Panc1 (cell line): ENCODE data around the gene TMEM154. TPM values are rescaled to one million over a fixed set of nuclear protein-coding genes. Genes with fewer than 3 reads are reported as not detected.
"Not testable (repeated sequence)": the region's sequence is repeated elsewhere in the genome, so short reads cannot be mapped to it uniquely, and the experiment has no call there.

Source experiments
- ATAC-seq: fragments of 200-7000 bp; cut with Tn5 transposase; 2 replicates; pipeline ENCODE4 v1.9.1; 2020; ENCODE audit warnings: mild to moderate bottlenecking, moderate library complexity
- BruUV-seq: library from RNA; stranded (reverse); fragments of 400-500 nt; replicated peaks from 2 replicates; lab custom pipeline; 2021; lab: Mats Ljungman, UMichigan
- CTCF ChIA-PET: fragments of 300-600 bp; sonication (Branson Sonifier 250); formaldehyde crosslinking; loops from one replicate; lab custom pipeline; 2022; ENCODE audit warnings: antibody characterized with exemption; lab: Charles Lee
- POLR2A ChIA-PET: fragments of 300-600 bp; sonication (Branson Sonifier 250); formaldehyde crosslinking; loops from one replicate; lab custom pipeline; 2022; ENCODE audit warnings: antibody characterized with exemption; lab: Charles Lee
- DNase-seq: peaks from one replicate; pipeline ENCODE4 v3.0.0-alpha.2; 2010; ENCODE audit warnings: low read depth, low spot score
- H3K27ac ChIP-seq: 2 replicates; pipeline ENCODE4 v1.5.1; 2011; ENCODE audit warnings: mild to moderate bottlenecking, low read length, inconsistent platforms
- H3K27me3 ChIP-seq: fragments of 200-500 bp; sonication (Bioruptor generic); 2 replicates; pipeline ENCODE4 v1.6.0; 2014; ENCODE audit warnings: low read length, inconsistent platforms; ENCODE audit not compliant: control insufficient read depth, insufficient read depth
- H3K36me3 ChIP-seq: fragments of 200-500 bp; sonication (Bioruptor generic); 2 replicates; pipeline ENCODE4 v1.5.1; 2014; ENCODE audit warnings: inconsistent platforms, mild to moderate bottlenecking, low read length, moderate library complexity; ENCODE audit not compliant: control insufficient read depth, insufficient read depth
- H3K4me1 ChIP-seq: 2 replicates; pipeline ENCODE4 v1.5.1; 2011; ENCODE audit warnings: inconsistent platforms, mild to moderate bottlenecking, low read length, moderate library complexity; ENCODE audit not compliant: control insufficient read depth, insufficient read depth
- H3K4me3 ChIP-seq, 2 experiments: 2 replicates each; pipeline ENCODE4 v1.5.1; 2011 to 2012; ENCODE audit warnings: low read depth in 2 of 2, low read length in 2 of 2, mild to moderate bottlenecking in 2 of 2, inconsistent platforms in 1 of 2, moderate library complexity in 1 of 2
- H3K9me3 ChIP-seq: fragments of 200-500 bp; sonication (Bioruptor generic); 2 replicates; pipeline ENCODE4 v1.5.1; 2014; ENCODE audit warnings: low read depth, mild to moderate bottlenecking, inconsistent platforms, low read length, moderate library complexity; ENCODE audit not compliant: control insufficient read depth, insufficient read depth
- POLR2AphosphoS5 ChIP-seq: IDR thresholded peaks from 2 replicates; pipeline ENCODE4 v1.6.1; 2012; ENCODE audit warnings: mild to moderate bottlenecking, low read depth, low read length, moderate library complexity
- SIN3A ChIP-seq: IDR thresholded peaks from 2 replicates; pipeline ENCODE4 v1.6.1; 2012; ENCODE audit warnings: low read depth, mild to moderate bottlenecking, low read length, moderate library complexity, borderline replicate concordance; ENCODE audit not compliant: insufficient read depth
- TCF7L2 ChIP-seq: IDR thresholded peaks from 2 replicates; pipeline ENCODE4 v1.6.1; 2011; ENCODE audit warnings: mild to moderate bottlenecking, low read depth, low read length, inconsistent platforms
- in situ Hi-C: cut with HindIII; loops from 2 replicates; pipeline ENCODE4 v1.10.0; 2016; ENCODE audit warnings: low sequenced_read_pairs, low pct_unique_long_range_greater_than_20kb
- intact Hi-C: fragments of 100-400 bp; cut with micrococcal nuclease; formaldehyde crosslinking; loops from one replicate; pipeline ENCODE4 v1.10.0; 2022; ENCODE audit not compliant: unreplicated experiment
- total RNA-seq: library from RNA; stranded (reverse); gene quantifications from one replicate; pipeline ENCODE4 v1.2.1, GENCODE V29; 2021; ENCODE audit not compliant: unreplicated experiment
- TF ChIP-seq, protein P1 (sequence below): fragments of 450-650 bp; IDR thresholded peaks from 2 replicates; pipeline ENCODE4 v1.5.1; 2017; ENCODE audit warnings: mild to moderate bottlenecking
- TF ChIP-seq, protein P2 (sequence below), 2 experiments: IDR thresholded peaks; 2 replicates each; pipeline ENCODE4 v1.6.1; 2011 to 2012; ENCODE audit warnings: low read depth in 2 of 2, control low read depth in 1 of 2, low read length in 1 of 2, mild to moderate bottlenecking in 1 of 2, moderate library complexity in 1 of 2; ENCODE audit not compliant: insufficient read depth in 1 of 2

TMEM154 gene
- total RNA-seq, 1 experiment from 2014 or later, result 0.15 TPM

DNA sequence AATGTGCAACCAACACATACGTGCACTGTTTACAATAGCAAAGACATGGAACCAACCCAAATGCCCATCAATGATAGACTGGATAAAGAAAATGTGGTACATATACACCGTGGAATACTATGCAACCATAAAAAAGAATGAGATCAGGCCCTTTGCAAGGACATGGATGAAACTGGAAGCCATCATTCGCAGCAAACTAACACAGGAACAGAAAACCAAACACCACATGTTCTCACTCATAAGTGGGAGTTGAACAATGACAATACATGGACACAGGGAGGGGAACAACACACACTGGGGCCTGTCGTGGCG is 15.8 kb downstream of the TMEM154 start:
- ATAC-seq, POLR2A ChIA-PET, H3K27ac ChIP-seq, CTCF ChIA-PET, DNase-seq, H3K4me1 ChIP-seq, in situ Hi-C loops, H3K36me3 ChIP-seq, H3K4me3 ChIP-seq, H3K9me3 ChIP-seq, BruUV-seq, H3K27me3 ChIP-seq, intact Hi-C loops: not testable (repeated sequence)

DNA sequence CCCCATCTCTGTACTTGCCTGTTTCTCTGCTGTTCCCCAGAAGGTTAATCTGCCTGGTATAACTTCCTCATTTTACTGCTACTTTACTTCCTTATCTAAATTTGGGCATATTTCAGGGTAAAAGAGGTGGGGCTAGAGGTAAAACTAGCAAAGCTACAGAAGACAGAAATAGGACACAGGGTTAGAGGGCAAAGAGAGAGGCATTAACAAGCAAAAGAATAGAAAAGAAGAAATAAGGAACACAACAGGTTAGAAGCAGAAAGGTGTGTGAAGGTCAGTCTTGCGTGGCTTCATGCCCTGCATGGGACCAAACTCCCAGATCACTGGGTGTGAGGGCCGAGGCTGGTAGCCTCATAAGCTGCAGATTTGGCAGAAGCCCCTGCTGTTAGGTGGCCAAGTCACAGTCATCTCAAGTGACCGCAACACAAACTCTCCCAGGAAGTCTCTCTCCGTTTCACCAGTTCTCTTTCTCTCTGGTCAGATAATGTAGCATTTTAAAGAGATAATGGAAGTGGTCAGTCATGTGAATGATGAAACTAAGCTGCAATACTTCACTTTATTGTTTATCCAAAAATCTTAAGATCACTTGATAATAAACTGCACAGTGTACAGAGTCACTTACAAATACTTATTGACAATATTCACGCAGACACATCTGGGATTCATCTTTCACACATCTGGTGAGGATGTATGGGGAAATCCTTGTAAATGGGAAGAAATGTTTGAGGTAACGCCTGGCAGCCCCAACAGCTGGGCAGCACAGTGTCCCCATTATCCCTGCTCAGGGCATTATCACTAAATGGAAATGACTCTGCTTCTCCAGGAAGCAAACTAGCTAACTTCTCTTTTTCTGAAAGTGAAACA is 16.4 kb downstream of the TMEM154 start:
- in situ Hi-C loops (no loop called here), intact Hi-C loops (no loop called here)
- Histone ChIP-seq H3K4me1 (no peaks in the 10 kb centered on the region), H3K4me3 (no peak overlapping the region), H3K27me3 (no peaks in the 10 kb centered on the region), H3K9me3 (no peaks in the 10 kb centered on the region), H3K27ac (no peak overlapping the region), H3K36me3 (no peaks in the 10 kb centered on the region)
- BruUV-seq, result no TSS peak
- ChIA-PET CTCF (no interaction called here), POLR2A (no interaction called here)
- no peak for ATAC-seq
- DNase-seq, result no peak
- TF ChIP-seq POLR2AphosphoS5 (no peak), SIN3A (no peak), TCF7L2 (no peak)
- TF ChIP-seq, protein P1, sequence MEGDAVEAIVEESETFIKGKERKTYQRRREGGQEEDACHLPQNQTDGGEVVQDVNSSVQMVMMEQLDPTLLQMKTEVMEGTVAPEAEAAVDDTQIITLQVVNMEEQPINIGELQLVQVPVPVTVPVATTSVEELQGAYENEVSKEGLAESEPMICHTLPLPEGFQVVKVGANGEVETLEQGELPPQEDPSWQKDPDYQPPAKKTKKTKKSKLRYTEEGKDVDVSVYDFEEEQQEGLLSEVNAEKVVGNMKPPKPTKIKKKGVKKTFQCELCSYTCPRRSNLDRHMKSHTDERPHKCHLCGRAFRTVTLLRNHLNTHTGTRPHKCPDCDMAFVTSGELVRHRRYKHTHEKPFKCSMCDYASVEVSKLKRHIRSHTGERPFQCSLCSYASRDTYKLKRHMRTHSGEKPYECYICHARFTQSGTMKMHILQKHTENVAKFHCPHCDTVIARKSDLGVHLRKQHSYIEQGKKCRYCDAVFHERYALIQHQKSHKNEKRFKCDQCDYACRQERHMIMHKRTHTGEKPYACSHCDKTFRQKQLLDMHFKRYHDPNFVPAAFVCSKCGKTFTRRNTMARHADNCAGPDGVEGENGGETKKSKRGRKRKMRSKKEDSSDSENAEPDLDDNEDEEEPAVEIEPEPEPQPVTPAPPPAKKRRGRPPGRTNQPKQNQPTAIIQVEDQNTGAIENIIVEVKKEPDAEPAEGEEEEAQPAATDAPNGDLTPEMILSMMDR, result no peak
- TF ChIP-seq, protein P2, sequence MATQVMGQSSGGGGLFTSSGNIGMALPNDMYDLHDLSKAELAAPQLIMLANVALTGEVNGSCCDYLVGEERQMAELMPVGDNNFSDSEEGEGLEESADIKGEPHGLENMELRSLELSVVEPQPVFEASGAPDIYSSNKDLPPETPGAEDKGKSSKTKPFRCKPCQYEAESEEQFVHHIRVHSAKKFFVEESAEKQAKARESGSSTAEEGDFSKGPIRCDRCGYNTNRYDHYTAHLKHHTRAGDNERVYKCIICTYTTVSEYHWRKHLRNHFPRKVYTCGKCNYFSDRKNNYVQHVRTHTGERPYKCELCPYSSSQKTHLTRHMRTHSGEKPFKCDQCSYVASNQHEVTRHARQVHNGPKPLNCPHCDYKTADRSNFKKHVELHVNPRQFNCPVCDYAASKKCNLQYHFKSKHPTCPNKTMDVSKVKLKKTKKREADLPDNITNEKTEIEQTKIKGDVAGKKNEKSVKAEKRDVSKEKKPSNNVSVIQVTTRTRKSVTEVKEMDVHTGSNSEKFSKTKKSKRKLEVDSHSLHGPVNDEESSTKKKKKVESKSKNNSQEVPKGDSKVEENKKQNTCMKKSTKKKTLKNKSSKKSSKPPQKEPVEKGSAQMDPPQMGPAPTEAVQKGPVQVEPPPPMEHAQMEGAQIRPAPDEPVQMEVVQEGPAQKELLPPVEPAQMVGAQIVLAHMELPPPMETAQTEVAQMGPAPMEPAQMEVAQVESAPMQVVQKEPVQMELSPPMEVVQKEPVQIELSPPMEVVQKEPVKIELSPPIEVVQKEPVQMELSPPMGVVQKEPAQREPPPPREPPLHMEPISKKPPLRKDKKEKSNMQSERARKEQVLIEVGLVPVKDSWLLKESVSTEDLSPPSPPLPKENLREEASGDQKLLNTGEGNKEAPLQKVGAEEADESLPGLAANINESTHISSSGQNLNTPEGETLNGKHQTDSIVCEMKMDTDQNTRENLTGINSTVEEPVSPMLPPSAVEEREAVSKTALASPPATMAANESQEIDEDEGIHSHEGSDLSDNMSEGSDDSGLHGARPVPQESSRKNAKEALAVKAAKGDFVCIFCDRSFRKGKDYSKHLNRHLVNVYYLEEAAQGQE (IDR thresholded peaks at IDR 0.05; ENCODE audit: insufficient read depth in 1 of 2, low read depth in 2 of 2, low read length in 1 of 2), result no peak

DNA sequence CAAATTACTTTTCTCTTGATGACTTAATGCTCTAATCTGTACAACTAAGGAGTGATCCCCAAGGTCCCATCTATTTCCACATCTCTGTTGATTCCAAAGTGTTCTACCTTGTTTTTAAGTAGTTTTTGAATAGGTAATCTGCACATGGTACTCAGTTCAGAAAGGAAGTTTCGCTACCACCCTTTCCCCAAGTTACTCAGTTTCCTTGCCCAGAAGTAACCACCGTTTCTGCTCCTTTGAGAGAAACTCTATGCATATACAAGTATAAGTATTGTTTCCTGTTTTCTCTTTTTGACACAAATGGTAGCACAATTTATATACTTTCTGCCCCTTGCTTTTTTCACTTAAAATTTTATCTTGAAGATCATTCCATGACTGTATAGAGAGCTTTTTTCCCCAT is 18.1 kb downstream of the TMEM154 start:
- CTCF ChIA-PET, result no interaction called here
- Histone ChIP-seq H3K4me1 (no peaks in the 10 kb centered on the region), H3K36me3 (no peaks in the 10 kb centered on the region), H3K9me3 (no peaks in the 10 kb centered on the region), H3K27me3 (no peaks in the 10 kb centered on the region), H3K4me3 (no peak overlapping the region), H3K27ac (no peak overlapping the region)
- ATAC-seq (no peak), DNase-seq (no peak)
- in situ Hi-C loops, result no loop called here
- intact Hi-C loops, result no loop called here
- TF ChIP-seq, protein P2 (IDR thresholded peaks at IDR 0.05; ENCODE audit: insufficient read depth in 1 of 2, low read depth in 2 of 2, low read length in 1 of 2), result no peak
- TF ChIP-seq SIN3A (no peak), TCF7L2 (no peak), POLR2AphosphoS5 (no peak)
- TF ChIP-seq, protein P1, result no peak
- BruUV-seq, result no TSS peak
- POLR2A ChIA-PET, result no interaction called here
